Measurements from ENCODE around the gene PTPRG.

- TF ChIP-seq SIN3A (IDR thresholded peaks at IDR 0.05; ENCODE audit: borderline replicate concordance, insufficient read depth, low read length) (no peak), POLR2AphosphoS5 (IDR thresholded peaks at IDR 0.05; ENCODE audit: low read depth, low read length) (no peak), TAF1 (IDR thresholded peaks at IDR 0.05; ENCODE audit: borderline replicate concordance, insufficient read depth, low read length) (no peak)
These were observed 400.5 kb downstream of the PTPRG start for GRCh38 chr3:61961900-61962299.

Data from PFSK-1 (cell line).